Gastrocnemius medialis (tissue), 4 donors: ENCODE data around the gene OR10A5.

Experiments used
- POLR2A ChIP-seq, 2 donors: fragments of 450-650 bp; IDR thresholded peaks; one replicate each; pipeline ENCODE4 v1.6.1; 2017; ENCODE audit warnings: antibody characterized with exemption in 2 of 2, mild to moderate bottlenecking in 2 of 2, moderate library complexity in 2 of 2
- TF ChIP-seq, protein P1 (sequence below), 5 experiments: fragments of 450-650 bp in 3 of 5; fragments of 200-600 bp in 2 of 5; sonication (generic) in 2 of 5; IDR thresholded peaks in 4 of 5; conservative IDR thresholded peaks in 1 of 5; 1 replicate in 4 of 5; 2 replicates in 1 of 5; pipeline ENCODE4 v1.5.1; 2016 to 2019; ENCODE audit warnings: antibody characterized with exemption in 5 of 5, mild to moderate bottlenecking in 3 of 5, moderate library complexity in 3 of 5

DNA sequence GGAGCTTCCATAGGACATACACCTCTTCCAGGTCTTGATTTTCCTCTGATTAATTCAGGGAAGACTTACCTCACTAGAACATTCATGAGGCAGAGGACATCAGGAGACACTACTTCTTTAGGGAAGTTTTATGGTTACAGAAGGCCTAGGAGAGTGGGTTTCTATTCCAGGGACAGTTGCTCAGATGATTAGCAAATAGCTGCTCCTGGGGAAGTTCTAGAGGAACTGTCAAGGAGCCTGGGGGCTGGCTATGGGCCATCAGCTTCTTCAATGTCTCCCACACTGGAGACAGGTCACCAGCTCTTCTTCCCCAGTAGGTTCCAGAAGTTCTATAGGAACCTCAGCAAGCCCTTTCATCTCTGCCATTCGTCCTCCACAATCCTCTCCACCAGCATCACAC, 11.5 kb upstream of the OR10A5 start:
- TF ChIP-seq, protein P1, sequence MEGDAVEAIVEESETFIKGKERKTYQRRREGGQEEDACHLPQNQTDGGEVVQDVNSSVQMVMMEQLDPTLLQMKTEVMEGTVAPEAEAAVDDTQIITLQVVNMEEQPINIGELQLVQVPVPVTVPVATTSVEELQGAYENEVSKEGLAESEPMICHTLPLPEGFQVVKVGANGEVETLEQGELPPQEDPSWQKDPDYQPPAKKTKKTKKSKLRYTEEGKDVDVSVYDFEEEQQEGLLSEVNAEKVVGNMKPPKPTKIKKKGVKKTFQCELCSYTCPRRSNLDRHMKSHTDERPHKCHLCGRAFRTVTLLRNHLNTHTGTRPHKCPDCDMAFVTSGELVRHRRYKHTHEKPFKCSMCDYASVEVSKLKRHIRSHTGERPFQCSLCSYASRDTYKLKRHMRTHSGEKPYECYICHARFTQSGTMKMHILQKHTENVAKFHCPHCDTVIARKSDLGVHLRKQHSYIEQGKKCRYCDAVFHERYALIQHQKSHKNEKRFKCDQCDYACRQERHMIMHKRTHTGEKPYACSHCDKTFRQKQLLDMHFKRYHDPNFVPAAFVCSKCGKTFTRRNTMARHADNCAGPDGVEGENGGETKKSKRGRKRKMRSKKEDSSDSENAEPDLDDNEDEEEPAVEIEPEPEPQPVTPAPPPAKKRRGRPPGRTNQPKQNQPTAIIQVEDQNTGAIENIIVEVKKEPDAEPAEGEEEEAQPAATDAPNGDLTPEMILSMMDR (IDR thresholded peaks at IDR 0.05 in 4 of 5, conservative IDR thresholded peaks at IDR 0.05 in 1 of 5): no peak
- no peak for TF ChIP-seq POLR2A (IDR thresholded peaks at IDR 0.05)
